Ovary (tissue), 3 donors: ENCODE results near the gene KRTAP1-5.

Experiments
- EP300 ChIP-seq: sonication (generic); formaldehyde crosslinking; IDR thresholded peaks from one replicate; pipeline ENCODE4 v1.6.1; 2017; ENCODE audit warnings: antibody characterized with exemption
- POLR2A ChIP-seq: fragments of 450-650 bp; IDR thresholded peaks from one replicate; pipeline ENCODE4 v1.6.1; 2017; ENCODE audit warnings: antibody characterized with exemption, mild to moderate bottlenecking, moderate library complexity
- TF ChIP-seq, protein P1 (sequence below), 3 donors: fragments of 450-650 bp in 2 of 3; fragments of 200-600 bp in 1 of 3; IDR thresholded peaks; one replicate each; pipeline versions ENCODE4 v1.5.1 to v1.8.0; 2016 to 2022; ENCODE audit warnings: antibody characterized with exemption in 3 of 3, mild to moderate bottlenecking in 1 of 3
- donor health status: DM: no; HTN: no; CAD: no.

DNA sequence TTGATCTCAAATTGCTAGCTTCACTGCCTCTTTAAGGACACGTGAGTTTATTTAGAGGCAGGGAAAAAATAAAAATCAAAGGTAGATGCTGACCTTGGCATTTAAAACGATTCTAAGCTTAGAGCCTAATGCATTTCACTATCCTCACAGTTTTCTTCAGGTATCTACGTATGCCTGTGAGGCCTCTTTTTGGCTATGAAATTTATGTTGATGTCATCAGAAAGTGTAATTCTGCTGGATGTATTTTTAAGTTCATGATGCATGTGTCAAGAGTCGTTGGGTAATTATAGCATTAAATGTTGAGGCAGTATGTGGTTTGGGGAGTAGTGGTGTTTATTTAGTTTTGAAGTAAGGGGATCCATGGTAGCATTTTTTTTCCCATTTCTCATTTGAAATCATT lies 23.1 kb downstream of the KRTAP1-5 start:
- TF ChIP-seq, protein P1, sequence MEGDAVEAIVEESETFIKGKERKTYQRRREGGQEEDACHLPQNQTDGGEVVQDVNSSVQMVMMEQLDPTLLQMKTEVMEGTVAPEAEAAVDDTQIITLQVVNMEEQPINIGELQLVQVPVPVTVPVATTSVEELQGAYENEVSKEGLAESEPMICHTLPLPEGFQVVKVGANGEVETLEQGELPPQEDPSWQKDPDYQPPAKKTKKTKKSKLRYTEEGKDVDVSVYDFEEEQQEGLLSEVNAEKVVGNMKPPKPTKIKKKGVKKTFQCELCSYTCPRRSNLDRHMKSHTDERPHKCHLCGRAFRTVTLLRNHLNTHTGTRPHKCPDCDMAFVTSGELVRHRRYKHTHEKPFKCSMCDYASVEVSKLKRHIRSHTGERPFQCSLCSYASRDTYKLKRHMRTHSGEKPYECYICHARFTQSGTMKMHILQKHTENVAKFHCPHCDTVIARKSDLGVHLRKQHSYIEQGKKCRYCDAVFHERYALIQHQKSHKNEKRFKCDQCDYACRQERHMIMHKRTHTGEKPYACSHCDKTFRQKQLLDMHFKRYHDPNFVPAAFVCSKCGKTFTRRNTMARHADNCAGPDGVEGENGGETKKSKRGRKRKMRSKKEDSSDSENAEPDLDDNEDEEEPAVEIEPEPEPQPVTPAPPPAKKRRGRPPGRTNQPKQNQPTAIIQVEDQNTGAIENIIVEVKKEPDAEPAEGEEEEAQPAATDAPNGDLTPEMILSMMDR (IDR thresholded peaks at IDR 0.05): no peak
- TF ChIP-seq POLR2A (no peak), EP300 (no peak)
